ENCODE results near the gene AKAP13.
"Not testable (repeated sequence)": the region's sequence is repeated elsewhere in the genome, so short reads cannot be mapped to it uniquely, and the experiment has no call there.

The AKAP13 gene

DNA sequence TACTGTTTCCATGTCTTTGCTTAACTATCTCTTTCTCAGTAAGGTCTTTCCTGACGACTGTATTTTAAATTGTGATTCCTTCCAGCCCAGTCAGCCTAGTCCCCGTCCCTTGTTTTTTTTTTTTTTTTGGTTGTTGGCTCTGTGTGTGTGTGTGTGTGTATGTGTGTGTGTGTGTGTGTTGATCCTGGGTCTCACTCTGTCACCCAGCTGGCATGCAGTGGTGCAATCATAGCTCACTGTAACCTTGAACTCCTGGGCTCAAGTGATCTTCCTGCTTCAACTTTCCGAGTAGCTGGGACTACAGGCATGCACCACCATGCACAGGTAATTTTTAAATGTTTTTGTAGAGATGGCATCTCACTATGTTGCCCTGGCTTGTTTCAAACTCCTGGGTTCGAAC lies 31.3 kb upstream of the AKAP13 start:
- DNase-seq: not testable (repeated sequence)

GRCh38 chr15:85350395-85350794 lies 30.0 kb upstream of the AKAP13 start:
- DNase-seq: no peak

GRCh38 chr15:85351501-85351900 lies 28.9 kb upstream of the AKAP13 start:
- DNase-seq: not testable (repeated sequence)

- DNase-seq: no peak
These were observed 28.4 kb upstream of the AKAP13 start for GRCh38 chr15:85351965-85352364.

- DNase-seq: no peak
These were observed 26.9 kb upstream of the AKAP13 start for GRCh38 chr15:85353516-85353915.

DNA sequence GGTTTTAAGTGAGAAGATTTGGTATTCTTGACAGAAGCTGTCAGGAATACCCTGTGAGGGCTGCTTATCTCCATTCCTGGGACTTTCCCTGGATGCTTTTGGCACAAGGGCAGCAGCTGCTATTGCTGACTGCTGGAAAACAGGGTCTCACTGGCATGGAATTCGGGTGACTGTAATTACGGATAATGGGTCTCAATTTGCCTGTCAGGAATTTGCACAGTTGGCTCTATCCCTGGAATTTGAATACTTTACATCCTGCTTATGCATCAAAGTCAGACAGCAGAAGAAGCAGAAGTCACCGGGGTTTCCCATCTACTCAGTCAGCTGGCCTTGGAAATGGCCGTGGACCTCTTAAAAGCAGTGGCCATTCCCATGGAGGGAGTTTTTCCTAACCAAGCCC lies 25.9 kb upstream of the AKAP13 start:
- DNase-seq: no peak

DNA sequence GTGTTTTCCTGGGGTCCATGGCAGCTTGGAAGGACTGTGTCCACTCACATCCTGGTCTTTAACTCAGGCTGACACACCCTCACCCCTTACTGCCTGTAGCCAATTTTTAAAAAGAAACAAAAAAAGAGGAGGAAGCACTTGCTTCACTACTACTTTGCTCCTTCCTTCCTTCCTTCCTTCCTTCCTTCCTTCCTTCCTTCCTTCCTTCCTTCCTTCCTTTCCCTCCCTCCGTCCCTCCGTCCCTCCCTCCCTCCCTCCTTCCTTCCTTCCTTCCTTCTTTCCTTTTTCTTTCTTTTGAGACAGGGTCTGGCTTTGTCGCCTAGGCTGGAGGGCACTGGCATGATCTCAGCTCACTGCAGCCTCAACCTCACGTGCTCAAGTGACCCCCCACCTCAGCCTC lies 25.5 kb upstream of the AKAP13 start:
- DNase-seq: no peak

GRCh38 chr15:85356276-85356675 lies 24.1 kb upstream of the AKAP13 start:
- DNase-seq: no peak

- no peak for DNase-seq
These were observed 19.1 kb upstream of the AKAP13 start for GRCh38 chr15:85361323-85361722.

GRCh38 chr15:85362436-85363081 lies 17.8 kb upstream of the AKAP13 start:
- DNase-seq: no peak

DNA sequence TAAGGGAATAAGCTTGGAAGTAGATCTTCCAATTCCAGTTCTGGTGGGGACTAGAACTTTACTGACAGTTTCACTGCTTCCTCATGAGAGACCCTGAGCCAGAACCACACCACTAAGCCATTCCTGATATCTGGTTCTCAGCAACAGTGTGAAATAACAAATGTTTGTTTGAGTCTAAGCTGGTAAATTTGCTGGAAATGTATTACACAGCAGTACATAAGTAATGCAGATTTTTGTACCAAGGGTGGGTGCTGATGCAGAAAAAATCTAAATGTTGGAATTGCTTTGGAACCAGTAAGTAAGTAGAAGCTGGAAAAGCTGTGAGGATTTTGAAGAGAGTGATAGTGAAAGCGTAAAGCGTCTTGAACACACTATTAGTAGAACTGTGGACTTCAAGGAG lies 14.4 kb upstream of the AKAP13 start:
- no peak for DNase-seq

- no peak for DNase-seq
These were observed 12.7 kb upstream of the AKAP13 start for GRCh38 chr15:85367741-85368140.

- no peak for DNase-seq
These were observed 5.6 kb upstream of the AKAP13 start for GRCh38 chr15:85374831-85375230.

DNA sequence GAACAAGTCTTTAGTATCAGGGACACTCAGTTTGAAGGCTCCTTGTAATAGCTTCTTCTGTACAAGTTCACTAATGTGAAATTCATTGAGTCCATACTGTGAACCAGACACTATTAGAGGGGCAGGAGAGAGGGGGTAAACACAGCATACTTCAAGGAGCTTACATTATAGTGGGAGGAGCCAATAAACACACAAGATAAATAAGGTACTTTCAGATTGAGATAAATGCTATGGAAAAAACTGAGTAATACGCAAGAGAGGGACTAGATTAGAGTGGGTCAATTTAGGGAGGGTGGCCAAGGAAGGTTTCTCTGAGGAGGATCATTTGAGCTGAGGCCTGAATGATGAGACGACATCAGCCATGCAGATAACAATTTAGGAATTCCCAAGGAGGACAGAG lies 3.1 kb upstream of the AKAP13 start:
- DNase-seq: no peak

DNA sequence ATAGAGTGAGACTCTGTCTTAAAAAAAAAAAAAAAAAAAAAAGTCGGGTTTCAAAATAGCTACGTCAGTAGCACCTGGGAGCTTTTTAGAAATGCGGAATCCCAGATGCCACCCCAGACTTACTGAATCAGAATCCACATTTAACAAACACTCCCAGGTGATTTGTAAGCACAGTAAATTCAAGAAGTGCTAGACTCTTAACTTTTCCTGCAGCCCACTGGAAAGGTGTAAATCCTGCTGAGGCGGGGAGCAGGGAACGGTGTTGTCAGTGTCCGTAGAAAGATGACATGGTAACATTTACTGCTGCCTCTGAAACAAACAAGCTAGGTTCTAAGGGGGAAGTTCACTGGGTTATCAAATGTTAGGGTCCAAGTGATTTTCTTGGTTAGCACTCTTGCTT lies 2.4 kb upstream of the AKAP13 start:
- no peak for DNase-seq

GRCh38 chr15:85379403-85380131 lies 836 bp upstream of the AKAP13 start:
- peak in 1 of 51 donors; percentile 4 for DNase-seq

GRCh38 chr15:85380812-85381642 lies 624 bp downstream of the AKAP13 start:
- DNase-seq: peak in 24 of 51 donors; percentile 2 to 71 (median 40)

DNA sequence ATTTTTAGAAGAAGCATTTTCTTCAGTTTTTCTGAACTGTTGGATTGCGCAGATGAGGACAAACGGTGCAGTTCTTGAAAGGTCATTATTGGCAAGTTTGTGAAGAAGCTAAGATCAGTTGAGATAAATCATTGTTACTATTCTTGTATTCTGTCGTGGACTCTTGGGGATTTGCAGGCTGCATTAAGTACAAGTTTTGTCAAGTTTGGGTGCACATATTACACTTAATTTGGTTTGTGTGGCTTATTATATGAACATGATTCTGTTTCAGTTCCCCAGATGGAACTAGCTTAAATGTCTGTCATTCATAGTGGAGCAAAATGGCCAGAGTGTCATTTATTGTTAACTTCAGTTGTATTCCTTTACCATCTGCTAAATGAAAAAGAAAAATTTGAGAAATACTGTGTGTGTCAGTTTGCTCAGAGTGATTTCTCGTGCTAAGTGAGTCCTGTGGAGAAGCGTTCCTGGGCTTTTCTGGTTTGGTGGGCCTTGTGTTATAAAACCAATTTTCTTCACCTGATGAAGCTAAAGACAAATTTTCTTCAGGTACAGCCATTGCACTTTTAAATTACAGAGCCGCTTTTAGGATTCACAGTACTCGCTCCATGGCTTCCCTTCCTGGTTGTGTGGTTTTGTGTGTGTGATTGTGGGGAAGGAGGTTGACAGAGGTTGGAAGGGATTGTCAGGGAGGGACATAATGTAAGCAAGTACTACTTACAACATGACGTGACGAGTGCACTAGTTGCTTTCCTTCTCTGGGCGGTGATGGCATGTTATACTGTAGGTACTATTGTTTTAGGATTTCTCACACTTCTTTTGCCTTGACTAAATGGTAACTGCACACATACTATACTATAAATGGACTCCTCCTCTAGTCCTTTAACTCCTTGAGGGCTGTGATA lies 1.7 kb downstream of the AKAP13 start:
- DNase-seq: no peak

GRCh38 chr15:85382942-85383341 lies 2.5 kb downstream of the AKAP13 start:
- DNase-seq: no peak

GRCh38 chr15:85383470-85384148 lies 3.2 kb downstream of the AKAP13 start:
- DNase-seq: no peak

- DNase-seq: no peak
These were observed 5.9 kb downstream of the AKAP13 start for GRCh38 chr15:85386261-85386660.
